Measurements from ENCODE around the gene DIDO1. TPM values are rescaled to one million over a fixed set of nuclear protein-coding genes. Genes with fewer than 3 reads are reported as not detected.

The DIDO1 gene
- total RNA-seq, 8 experiments from 2014 or later, result 24.1 to 61.2 (median 36.0) TPM

Other genes starting within 250 kb of the DIDO1 start
- gene NTSR1, start 217.7 kb downstream of the DIDO1 start, total RNA-seq, result 1 to 10 TPM in 2 of 8 experiments, under 1 TPM in 5, not detected in 1; 0.13 to 1.3 (median 0.52) TPM
- 10 to 100 TPM in 4 of 8 experiments, 1 to 10 TPM in 4; 9.2 to 15.1 (median 11.5) TPM for gene MRGBP, start 130.0 kb downstream of the DIDO1 start, total RNA-seq
- 10 to 100 TPM; 18.2 to 44.0 (median 27.2) TPM for gene OGFR, start 121.7 kb downstream of the DIDO1 start, total RNA-seq
- gene COL9A3, start 109.5 kb downstream of the DIDO1 start, total RNA-seq, result 10 to 100 TPM in 1 of 8 experiments, 1 to 10 TPM in 5, under 1 TPM in 2; 0.60 to 19.5 (median 2.0) TPM
- gene TCFL5, start 64.7 kb downstream of the DIDO1 start, total RNA-seq, result 10 to 100 TPM in 4 of 8 experiments, 1 to 10 TPM in 4; 7.0 to 14.0 (median 9.9) TPM
- 10 to 100 TPM; 13.8 to 35.9 (median 30.5) TPM for gene GID8, start 11.6 kb upstream of the DIDO1 start, total RNA-seq
- gene SLC17A9, start 26.2 kb upstream of the DIDO1 start, total RNA-seq, result 10 to 100 TPM in 2 of 8 experiments, 1 to 10 TPM in 1, under 1 TPM in 4, not detected in 1; 0.13 to 18.0 (median 1.00) TPM
- gene BHLHE23, start 80.5 kb upstream of the DIDO1 start, total RNA-seq, result under 1 TPM in 3 of 8 experiments, not detected in 5; 0.21 to 0.52 (median 0.22) TPM

All from motor neuron (in vitro differentiated cells).